OCI-LY3 (cell line): Measurements from ENCODE around the gene MOB3C.
A peak's percentile ranks its signal among the peaks of the same experiment; 100 is the strongest.

ENCODE experiments used
- H2AFZ ChIP-seq: fragments of 200-600, 300-600 bp; shearing (Covaris generic); 2 replicates; pipeline ENCODE4 v1.6.0; 2014; ENCODE audit warnings: antibody characterized with exemption, low read depth, low read length
- H3K27ac ChIP-seq: fragments of 200-600, 300-600 bp; sonication (generic); 2 replicates; pipeline ENCODE4 v1.5.1; 2014; ENCODE audit warnings: mild to moderate bottlenecking, low read length, moderate library complexity, mixed read lengths
- H3K27me3 ChIP-seq: fragments of 200-600, 300-600 bp; sonication (generic); 2 replicates; pipeline ENCODE4 v1.6.1; 2014; ENCODE audit warnings: low read depth, low read length, mixed read lengths
- H3K36me3 ChIP-seq: fragments of 200-600, 300-600 bp; sonication (generic); replicated peaks from 2 replicates; pipeline ENCODE3; 2014; ENCODE audit warnings: low read depth, low read length, mixed read lengths
- H3K4me1 ChIP-seq: fragments of 300-600, 200-600 bp; sonication (generic); 2 replicates; pipeline ENCODE4 v1.6.1; 2014; ENCODE audit warnings: low read length, mixed read lengths
- H3K4me2 ChIP-seq: fragments of 200-600, 300-600 bp; sonication (generic); 2 replicates; pipeline ENCODE4 v1.6.1; 2014; ENCODE audit warnings: low read length, mixed read lengths
- H3K4me3 ChIP-seq: fragments of 300-600, 200-600 bp; sonication (generic); 2 replicates; pipeline ENCODE4 v1.5.1; 2014; ENCODE audit warnings: antibody characterized with exemption, mild to moderate bottlenecking, low read length, moderate library complexity
- H3K79me2 ChIP-seq: fragments of 300-600, 200-600 bp; shearing (Covaris generic); 2 replicates; pipeline ENCODE4 v1.6.1; 2014; ENCODE audit warnings: mild to moderate bottlenecking, low read length, mixed read lengths
- H3K9ac ChIP-seq: fragments of 300-600, 200-600 bp; shearing (Covaris generic); 2 replicates; pipeline ENCODE4 v1.6.0; 2014; ENCODE audit warnings: mild to moderate bottlenecking, low read length, moderate library complexity
- H3K9me3 ChIP-seq: fragments of 200-600, 300-600 bp; shearing (Covaris generic); 2 replicates; pipeline ENCODE4 v1.6.1; 2014; ENCODE audit warnings: low read length, mixed read lengths; ENCODE audit not compliant: insufficient read depth
- H4K20me1 ChIP-seq: fragments of 200-600, 300-600 bp; sonication (generic); 2 replicates; pipeline ENCODE4 v1.6.1; 2016; ENCODE audit warnings: low read length, mixed read lengths; ENCODE audit not compliant: insufficient read depth
- EZH2phosphoT487 ChIP-seq: fragments of 200-600 bp; shearing (Covaris generic); IDR thresholded peaks from 2 replicates; pipeline ENCODE4 v1.6.1; 2018; ENCODE audit warnings: antibody characterized with exemption, mixed run types, low read depth
- TF ChIP-seq, protein P1 (sequence below): fragments of 200-600, 300-600 bp; sonication (generic); IDR thresholded peaks from 2 replicates; pipeline ENCODE4 v1.5.1; 2014; ENCODE audit warnings: antibody characterized with exemption, low read length, low read depth

MOB3C gene

DNA sequence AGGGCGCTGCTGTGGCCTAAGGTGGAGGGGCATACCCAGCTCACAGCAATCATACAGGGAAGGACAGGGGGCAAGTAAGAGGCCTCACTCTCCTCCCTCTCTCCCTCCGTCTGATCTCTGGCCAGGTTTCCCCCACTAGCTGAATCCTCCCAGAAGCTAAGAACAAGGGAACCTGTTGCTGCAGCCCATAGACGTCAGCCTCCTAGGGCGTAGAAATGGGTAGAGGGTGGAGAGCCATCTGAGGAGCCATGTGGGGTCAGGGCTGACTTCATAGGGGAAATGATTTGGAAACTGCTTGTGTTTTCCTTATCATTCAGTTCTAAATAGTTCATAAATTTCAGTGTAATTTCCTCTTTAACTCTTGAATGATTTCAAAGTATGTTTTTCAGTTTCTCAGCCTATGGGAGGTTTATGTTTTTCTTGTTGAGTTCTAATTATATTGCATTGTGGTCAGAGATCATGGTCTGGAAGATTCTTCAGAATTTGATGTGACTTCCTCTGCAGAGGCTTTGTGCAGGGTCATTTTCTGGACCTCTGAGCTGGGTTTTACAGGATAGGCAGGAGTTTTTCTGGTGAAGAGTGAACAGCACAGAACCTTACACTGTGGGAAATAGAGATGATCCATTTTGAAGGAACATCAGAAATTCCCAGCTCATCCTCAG lies 2.3 kb upstream of the MOB3C start:
- no peak overlapping the region for H3K4me3 ChIP-seq
- H3K27me3 ChIP-seq: no peaks in the 10 kb centered on the region
- H3K27ac ChIP-seq: no peak overlapping the region
- peaks cover 9% of the 10 kb centered on the region; the same call in 1 of the 2 replicates for H3K4me1 ChIP-seq
- H3K9me3 ChIP-seq: no peaks in the 10 kb centered on the region
- H3K9ac ChIP-seq: no peak overlapping the region
- no peaks in the 10 kb centered on the region for H3K36me3 ChIP-seq
- no peaks in the 10 kb centered on the region for H3K79me2 ChIP-seq
- no peaks in the 10 kb centered on the region for H4K20me1 ChIP-seq
- TF ChIP-seq, protein P1, sequence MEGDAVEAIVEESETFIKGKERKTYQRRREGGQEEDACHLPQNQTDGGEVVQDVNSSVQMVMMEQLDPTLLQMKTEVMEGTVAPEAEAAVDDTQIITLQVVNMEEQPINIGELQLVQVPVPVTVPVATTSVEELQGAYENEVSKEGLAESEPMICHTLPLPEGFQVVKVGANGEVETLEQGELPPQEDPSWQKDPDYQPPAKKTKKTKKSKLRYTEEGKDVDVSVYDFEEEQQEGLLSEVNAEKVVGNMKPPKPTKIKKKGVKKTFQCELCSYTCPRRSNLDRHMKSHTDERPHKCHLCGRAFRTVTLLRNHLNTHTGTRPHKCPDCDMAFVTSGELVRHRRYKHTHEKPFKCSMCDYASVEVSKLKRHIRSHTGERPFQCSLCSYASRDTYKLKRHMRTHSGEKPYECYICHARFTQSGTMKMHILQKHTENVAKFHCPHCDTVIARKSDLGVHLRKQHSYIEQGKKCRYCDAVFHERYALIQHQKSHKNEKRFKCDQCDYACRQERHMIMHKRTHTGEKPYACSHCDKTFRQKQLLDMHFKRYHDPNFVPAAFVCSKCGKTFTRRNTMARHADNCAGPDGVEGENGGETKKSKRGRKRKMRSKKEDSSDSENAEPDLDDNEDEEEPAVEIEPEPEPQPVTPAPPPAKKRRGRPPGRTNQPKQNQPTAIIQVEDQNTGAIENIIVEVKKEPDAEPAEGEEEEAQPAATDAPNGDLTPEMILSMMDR: no peak
- no peak for TF ChIP-seq EZH2phosphoT487
- H3K4me2 ChIP-seq: no peak overlapping the region
- H2AFZ ChIP-seq: no peak overlapping the region

DNA sequence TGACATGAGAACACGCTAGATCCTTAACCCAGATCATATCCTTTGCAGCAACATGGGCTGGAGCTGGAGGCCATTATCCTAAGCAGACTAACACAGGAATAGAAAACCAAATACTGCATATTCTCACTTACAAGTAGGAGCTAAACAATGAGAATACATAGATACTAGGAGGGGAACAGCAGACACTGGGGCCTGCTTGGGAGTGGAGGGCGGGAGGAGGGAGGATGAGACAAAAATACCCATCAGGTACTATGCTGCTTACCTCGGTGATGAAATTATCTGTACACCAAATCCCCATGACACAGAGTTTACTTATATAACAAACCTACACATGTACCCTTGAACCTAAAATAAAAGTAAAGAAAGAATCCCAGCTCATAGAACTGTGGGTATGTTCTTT lies 1.2 kb upstream of the MOB3C start:
- H3K4me3 ChIP-seq: no peak overlapping the region
- H2AFZ ChIP-seq: no peak overlapping the region
- H3K9me3 ChIP-seq: no peaks in the 10 kb centered on the region
- TF ChIP-seq, protein P1: no peak
- no peak overlapping the region for H3K27ac ChIP-seq
- H3K9ac ChIP-seq: no peak overlapping the region
- no peaks in the 10 kb centered on the region for H3K36me3 ChIP-seq
- H3K79me2 ChIP-seq: no peaks in the 10 kb centered on the region
- peaks cover 9% of the 10 kb centered on the region; the same call in 1 of the 2 replicates for H3K4me1 ChIP-seq
- H4K20me1 ChIP-seq: no peaks in the 10 kb centered on the region
- no peaks in the 10 kb centered on the region for H3K27me3 ChIP-seq
- no peak overlapping the region for H3K4me2 ChIP-seq

DNA sequence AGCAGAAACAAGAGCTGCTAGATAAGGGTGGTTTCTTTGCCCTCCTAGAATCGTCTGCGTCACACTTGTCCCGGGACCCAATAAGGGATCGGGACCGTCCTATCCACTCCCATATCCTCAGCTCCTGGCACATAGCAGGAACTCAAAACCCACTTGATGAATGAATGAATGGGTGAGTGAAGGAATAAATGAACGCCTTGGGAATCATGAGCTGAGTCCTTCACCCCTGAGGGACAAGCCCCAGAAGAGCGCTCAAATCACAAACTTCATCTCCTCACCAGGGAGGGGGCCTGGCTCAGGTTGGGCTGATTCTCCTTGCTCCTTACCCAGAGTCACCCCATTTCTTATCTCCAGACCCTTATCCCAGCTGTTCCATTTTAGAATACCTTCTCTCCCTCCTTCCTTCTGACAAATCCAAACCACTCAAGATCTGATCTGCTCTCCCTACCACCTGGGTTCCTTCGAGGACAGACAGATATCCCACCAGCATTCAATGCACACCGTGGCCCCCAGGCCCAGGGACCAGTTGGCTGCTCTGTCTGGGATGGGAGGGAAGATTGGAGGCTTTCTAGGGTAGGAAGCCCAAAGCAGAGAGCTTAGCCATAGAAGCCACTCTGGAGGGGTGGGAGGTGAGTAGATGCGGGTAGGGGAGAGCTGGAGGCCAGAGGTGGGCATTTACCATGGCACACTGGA lies 643 bp upstream of the MOB3C start:
- no peaks in the 10 kb centered on the region for H4K20me1 ChIP-seq
- no peaks in the 10 kb centered on the region for H3K27me3 ChIP-seq
- H3K27ac ChIP-seq: no peak overlapping the region
- H3K4me2 ChIP-seq: peak overlapping the region; percentile 97
- H3K9me3 ChIP-seq: no peaks in the 10 kb centered on the region
- peak overlapping the region; percentile 77 for H3K9ac ChIP-seq
- H3K4me3 ChIP-seq: peak overlapping the region; percentile 97
- H3K36me3 ChIP-seq: no peaks in the 10 kb centered on the region
- H2AFZ ChIP-seq: peak overlapping the region; percentile 88; the same call in 1 of the 2 replicates
- H3K4me1 ChIP-seq: peaks cover 9% of the 10 kb centered on the region; the same call in 1 of the 2 replicates
- no peaks in the 10 kb centered on the region for H3K79me2 ChIP-seq
- TF ChIP-seq EZH2phosphoT487: no peak
- TF ChIP-seq, protein P1: no peak

DNA sequence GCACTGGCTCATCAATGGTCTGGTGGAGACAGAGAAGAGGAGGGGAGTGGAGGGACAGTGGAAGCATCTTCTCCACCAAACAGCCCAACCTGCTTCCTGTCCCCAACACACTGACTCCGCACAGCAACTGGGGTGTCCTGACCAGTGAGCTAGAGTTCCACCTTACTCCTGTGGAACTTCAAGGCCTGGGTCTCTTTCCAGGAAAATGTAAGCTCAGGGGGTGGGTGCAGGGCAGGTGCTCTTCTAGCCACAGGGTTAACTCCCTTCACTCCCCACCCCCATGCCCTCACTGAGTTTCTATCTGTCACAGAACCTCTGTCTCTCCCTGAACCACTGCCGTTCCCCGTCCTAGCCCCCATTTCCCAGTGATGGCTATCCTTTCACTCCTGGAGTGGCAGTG lies 876 bp downstream of the MOB3C start:
- Histone ChIP-seq H3K4me2 (peak overlapping the region; percentile 97), H3K9ac (peak overlapping the region; percentile 77), H3K36me3 (no peaks in the 10 kb centered on the region), H3K27ac (no peak overlapping the region), H2AFZ (0 out of 2 replicates have a peak overlapping the region, but pooled peaks have one; percentile 45), H3K27me3 (no peaks in the 10 kb centered on the region), H4K20me1 (no peaks in the 10 kb centered on the region), H3K4me1 (peaks cover 9% of the 10 kb centered on the region; the same call in 1 of the 2 replicates), H3K79me2 (no peaks in the 10 kb centered on the region), H3K4me3 (peak overlapping the region; percentile 97), H3K9me3 (no peaks in the 10 kb centered on the region)
- TF ChIP-seq EZH2phosphoT487: no peak
- TF ChIP-seq, protein P1: no peak
